PFSK-1 (cell line): ENCODE results near the gene RPS6KA2.

Source experiments
- FOXP2 ChIP-seq: optimal IDR thresholded peaks from 2 replicates; pipeline ENCODE3; 2011; ENCODE audit warnings: borderline replicate concordance, control low read depth, inconsistent platforms; ENCODE audit not compliant: insufficient read depth; ENCODE audit errors: extremely low read length, extremely low read depth
- POLR2AphosphoS5 ChIP-seq: IDR thresholded peaks from 2 replicates; pipeline ENCODE4 v1.6.1; 2012; ENCODE audit warnings: low read depth, mild to moderate bottlenecking, control low read depth, low read length, moderate library complexity
- REST ChIP-seq, 2 experiments: IDR thresholded peaks; 2 replicates each; pipeline versions ENCODE4 v1.6.1 to v1.8.0; 2011 to 2012; ENCODE audit warnings: low read depth in 2 of 2, low read length in 2 of 2, control low read depth in 1 of 2, inconsistent platforms in 1 of 2, mild to moderate bottlenecking in 1 of 2, moderate library complexity in 1 of 2; ENCODE audit not compliant: insufficient read depth in 1 of 2
- SIN3A ChIP-seq: IDR thresholded peaks from 2 replicates; pipeline ENCODE4 v1.6.1; 2012; ENCODE audit warnings: mild to moderate bottlenecking, low read length, moderate library complexity, borderline replicate concordance; ENCODE audit not compliant: insufficient read depth
- TAF1 ChIP-seq: IDR thresholded peaks from 2 replicates; pipeline ENCODE4 v1.6.1; 2012; ENCODE audit warnings: low read length, control low read depth, borderline replicate concordance; ENCODE audit not compliant: insufficient read depth

GRCh38 chr6:166496460-166496859, 130.6 kb downstream of the RPS6KA2 start:
- no peak for TF ChIP-seq REST (IDR thresholded peaks at IDR 0.05; ENCODE audit: insufficient read depth in 1 of 2, low read depth in 2 of 2, low read length in 2 of 2)
- TF ChIP-seq SIN3A = no peak
- no peak for TF ChIP-seq POLR2AphosphoS5
- no peak for TF ChIP-seq TAF1
- TF ChIP-seq FOXP2 = no peak
